Body of pancreas (tissue), 4 donors: Measurements from ENCODE around the gene RREB1. TPM values are rescaled to one million over a fixed set of nuclear protein-coding genes. Genes with fewer than 3 reads are reported as not detected.

ENCODE experiments used
- ATAC-seq: fragments of 150-250 bp; one replicate; pipeline ENCODE4 v1.9.1; 2016
- DNase-seq, 4 donors: peaks; one replicate each; pipeline ENCODE4 v3.0.0-alpha.2; 2019
- H3K27ac ChIP-seq, 4 donors: fragments of 200-600 bp; sonication (generic); 1 replicate in 3 of 4; 2 replicates in 1 of 4; pipeline versions ENCODE4 v1.5.1 to v1.6.1; 2016 to 2019; ENCODE audit warnings: mild to moderate bottlenecking in 1 of 4, mixed read lengths in 1 of 4, moderate library complexity in 1 of 4
- H3K27me3 ChIP-seq, 2 donors: fragments of 200-600 bp; sonication (generic); one replicate each; pipeline ENCODE4 v1.6.0; 2016; ENCODE audit warnings: mild to moderate bottlenecking in 1 of 2
- H3K36me3 ChIP-seq, 2 donors: fragments of 200-600 bp; sonication (generic); replicated peaks in 1 of 2; 2 replicates each; pipeline ENCODE4 v1.5.1; 2016; ENCODE audit warnings: low read depth in 2 of 2; ENCODE audit not compliant: insufficient read depth in 1 of 2
- H3K4me1 ChIP-seq: fragments of 200-600 bp; sonication (generic); one replicate; pipeline ENCODE4 v1.6.0; 2016
- H3K4me3 ChIP-seq, 2 donors: fragments of 200-600 bp; sonication (generic); 1 replicate in 1 of 2; 2 replicates in 1 of 2; pipeline ENCODE4 v1.5.1; 2016 to 2019
- H3K9me3 ChIP-seq, 3 donors: fragments of 200-600 bp; sonication (generic); 1 replicate in 2 of 3; 2 replicates in 1 of 3; pipeline ENCODE4 v1.5.1; 2016
- CTCF ChIP-seq, 7 experiments: fragments of 450-650 bp in 4 of 7; fragments of 200-600 bp in 3 of 7; sonication (generic) in 3 of 7; IDR thresholded peaks; one replicate each; pipeline ENCODE4 v1.5.1; 2016 to 2019; ENCODE audit warnings: antibody characterized with exemption in 7 of 7
- POLR2A ChIP-seq, 3 donors: fragments of 450-650 bp; IDR thresholded peaks; one replicate each; pipeline ENCODE4 v1.6.1; 2016; ENCODE audit warnings: antibody characterized with exemption in 3 of 3, mild to moderate bottlenecking in 2 of 3
- WGBS, 2 donors: methylation state at CpG; one replicate each; pipeline ENCODE4 v1.1.5; 2017; 5-methylcytosine and 5-hydroxymethylcytosine counted together
- intact Hi-C: fragments of 100-400 bp; cut with DNase I; formaldehyde crosslinking; loops from one replicate; pipeline ENCODE4 v1.15.1; 2023
- total RNA-seq, 2 donors: library from RNA; depleted of rRNA; stranded (reverse); fragments of >200 nt; gene quantifications; one replicate each; pipeline ENCODE4 v1.1.0, GENCODE V29; 2016

Gene RREB1
- total RNA-seq, 2 donors from 2014 or later = 33.5 to 44.8 TPM

- Histone ChIP-seq H3K4me3 (no peak overlapping the region), H3K4me1 (peaks cover 41% of the 10 kb centered on the region), H3K36me3 (peaks cover 0 to 2% of the 10 kb centered on the region in 2 donors), H3K27ac (peak overlapping the region in 1 of 4 donors; percentile 21), H3K9me3 (no peaks in the 10 kb centered on the region), H3K27me3 (no peaks in the 10 kb centered on the region)
- intact Hi-C loops = no loop called here
- TF ChIP-seq CTCF (IDR thresholded peaks at IDR 0.05) (no peak), POLR2A (IDR thresholded peaks at IDR 0.05) (no peak)
- 82 to 88% methylated on average over 12 of the region's 12 CpGs for WGBS, 2 donors
- DNase-seq = no peak
- ATAC-seq = no peak
Observed at GRCh38 chr6:7119272-7119801, 11.6 kb downstream of the RREB1 start.

GRCh38 chr6:7121700-7122241, 14.0 kb downstream of the RREB1 start:
- Histone ChIP-seq H3K9me3 (no peaks in the 10 kb centered on the region), H3K4me1 (peaks cover 33% of the 10 kb centered on the region), H3K27me3 (no peaks in the 10 kb centered on the region), H3K4me3 (no peak overlapping the region), H3K27ac (peak overlapping the region in 3 of 4 donors; percentile 2 to 65 (median 43)), H3K36me3 (peaks cover 0 to 2% of the 10 kb centered on the region in 2 donors)
- WGBS, 2 donors = 41 to 45% methylated on average over 6 to 7 of the region's 7 CpGs
- TF ChIP-seq POLR2A (IDR thresholded peaks at IDR 0.05) (no peak), CTCF (IDR thresholded peaks at IDR 0.05) (no peak)
- peak; percentile 83 for ATAC-seq
- intact Hi-C loops = no loop called here
- peak; percentile 27 to 75 (median 65) for DNase-seq

GRCh38 chr6:7122684-7123083, 14.9 kb downstream of the RREB1 start:
- Histone ChIP-seq H3K27ac (peak overlapping the region in 1 of 4 donors; percentile 6), H3K4me3 (no peak overlapping the region), H3K27me3 (no peaks in the 10 kb centered on the region), H3K4me1 (peaks cover 33% of the 10 kb centered on the region), H3K36me3 (peaks cover 0 to 2% of the 10 kb centered on the region in 2 donors), H3K9me3 (no peaks in the 10 kb centered on the region)
- ATAC-seq (no peak), DNase-seq (no peak)
- intact Hi-C loops = no loop called here
- TF ChIP-seq CTCF (IDR thresholded peaks at IDR 0.05) (no peak), POLR2A (IDR thresholded peaks at IDR 0.05) (no peak)
- WGBS, 2 donors = 88 to 95% methylated on average over 3 of the region's 3 CpGs

- no peaks in the 10 kb centered on the region for H3K9me3 ChIP-seq
- ATAC-seq = no peak
- peak overlapping the region in 1 of 4 donors; percentile 4 for H3K27ac ChIP-seq
- intact Hi-C loops = no loop called here
- 56 to 65% methylated on average over 4 of the region's 4 CpGs for WGBS, 2 donors
- peaks cover 40% of the 10 kb centered on the region for H3K4me1 ChIP-seq
- TF ChIP-seq POLR2A (IDR thresholded peaks at IDR 0.05) (no peak), CTCF (IDR thresholded peaks at IDR 0.05) (no peak)
- H3K36me3 ChIP-seq = peaks cover 0 to 2% of the 10 kb centered on the region in 2 donors
- H3K27me3 ChIP-seq = no peaks in the 10 kb centered on the region
- H3K4me3 ChIP-seq = no peak overlapping the region
- DNase-seq = no peak
Observed at GRCh38 chr6:7124114-7124513, 16.4 kb downstream of the RREB1 start.

GRCh38 chr6:7124636-7125035, 16.9 kb downstream of the RREB1 start:
- DNase-seq = no peak
- no peaks in the 10 kb centered on the region for H3K27me3 ChIP-seq
- H3K4me3 ChIP-seq = no peak overlapping the region
- H3K9me3 ChIP-seq = no peaks in the 10 kb centered on the region
- intact Hi-C loops = no loop called here
- peaks cover 45% of the 10 kb centered on the region for H3K4me1 ChIP-seq
- peak overlapping the region in 2 of 4 donors; percentile 4 to 31 for H3K27ac ChIP-seq
- ATAC-seq = no peak
- TF ChIP-seq CTCF (IDR thresholded peaks at IDR 0.05) (no peak), POLR2A (IDR thresholded peaks at IDR 0.05) (no peak)
- 53 to 63% methylated on average over 2 of the region's 2 CpGs for WGBS, 2 donors
- H3K36me3 ChIP-seq = peaks cover 0 to 2% of the 10 kb centered on the region in 2 donors
